ENCODE measurements around the gene ZSCAN10.
A peak's percentile ranks its signal among the peaks of the same experiment; 100 is the strongest.
"Not testable (repeated sequence)": the region's sequence is repeated elsewhere in the genome, so short reads cannot be mapped to it uniquely, and the experiment has no call there.

The ZSCAN10 gene

DNA sequence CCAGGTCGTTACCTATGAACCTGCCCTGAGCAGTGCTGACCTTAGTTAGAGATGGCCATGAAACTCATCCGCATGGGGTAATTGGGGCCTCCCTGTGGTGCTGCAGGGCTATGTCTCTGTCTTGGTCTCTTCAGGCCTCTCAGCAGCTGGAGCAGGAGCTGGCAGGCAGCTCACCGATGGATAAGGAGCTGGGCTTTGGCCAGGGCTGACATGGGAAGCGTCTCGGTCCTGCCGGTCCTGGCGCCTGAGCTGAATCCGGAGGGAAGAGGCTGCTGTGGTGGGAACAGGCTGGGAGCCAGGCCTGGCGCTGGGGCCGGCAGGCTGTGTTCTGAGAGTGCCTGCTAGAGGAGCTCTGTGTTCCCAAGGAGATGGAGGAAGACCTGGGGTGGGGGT, 23.6 kb downstream of the ZSCAN10 start:
- no peak overlapping the region for H4K8ac ChIP-seq (ENCODE audit: low read depth, low read length)
- no CpG with 5 or more reads among the region's 10 CpGs for WGBS (ENCODE audit: extremely low coverage, insufficient coverage, insufficient read length)
- H3K27ac ChIP-seq (ENCODE audit: low read depth, low read length): no peak overlapping the region
- no peak overlapping the region for H3K23ac ChIP-seq (ENCODE audit: low read length)
- H3K14ac ChIP-seq (ENCODE audit: low read length): no peak overlapping the region
- no peak overlapping the region for H3K4ac ChIP-seq (ENCODE audit: low read depth, low read length)
- no peaks in the 10 kb centered on the region for H3K9me3 ChIP-seq (ENCODE audit: insufficient read depth, low read depth, low read length)
- no peak for DNase-seq
- no peak overlapping the region for H2AK5ac ChIP-seq (ENCODE audit: low read length)
- no peak overlapping the region for H3K4me2 ChIP-seq (ENCODE audit: low read length)
- H2AFZ ChIP-seq (ENCODE audit: insufficient read depth, low read length, poor library complexity): no peak overlapping the region
- H2BK5ac ChIP-seq (ENCODE audit: low read depth, low read length, poor library complexity): no peak overlapping the region
- H3K4me1 ChIP-seq (ENCODE audit: control insufficient read depth in 1 of 2, insufficient read depth in 2 of 2, low read length in 2 of 2): peaks cover 0 to 6% of the 10 kb centered on the region in 2 experiments
- no peak overlapping the region for H4K91ac ChIP-seq (ENCODE audit: low read depth, low read length)
- no peak overlapping the region for H3K9ac ChIP-seq (ENCODE audit: low read length)
- no peaks in the 10 kb centered on the region for H3K27me3 ChIP-seq (ENCODE audit: insufficient read depth, low read length)
- H3K79me2 ChIP-seq (ENCODE audit: control insufficient read depth, insufficient read depth, low read length, poor library complexity): no peaks in the 10 kb centered on the region
- H3K36me3 ChIP-seq (ENCODE audit: control insufficient read depth in 1 of 2, insufficient read depth in 2 of 2, low read length in 2 of 2): no peaks in the 10 kb centered on the region
- no peaks in the 10 kb centered on the region for H3K79me1 ChIP-seq (ENCODE audit: low read length)
- H4K12ac ChIP-seq (ENCODE audit: low read depth, low read length): no peak overlapping the region
- no peak overlapping the region for H3K18ac ChIP-seq (ENCODE audit: low read length)
- no peak overlapping the region for H2BK12ac ChIP-seq (ENCODE audit: low read length)
- H3K4me3 ChIP-seq (ENCODE audit: low read depth, low read length): no peak overlapping the region
- no peak overlapping the region for H2BK120ac ChIP-seq (ENCODE audit: insufficient read depth, low read length, poor library complexity)

DNA sequence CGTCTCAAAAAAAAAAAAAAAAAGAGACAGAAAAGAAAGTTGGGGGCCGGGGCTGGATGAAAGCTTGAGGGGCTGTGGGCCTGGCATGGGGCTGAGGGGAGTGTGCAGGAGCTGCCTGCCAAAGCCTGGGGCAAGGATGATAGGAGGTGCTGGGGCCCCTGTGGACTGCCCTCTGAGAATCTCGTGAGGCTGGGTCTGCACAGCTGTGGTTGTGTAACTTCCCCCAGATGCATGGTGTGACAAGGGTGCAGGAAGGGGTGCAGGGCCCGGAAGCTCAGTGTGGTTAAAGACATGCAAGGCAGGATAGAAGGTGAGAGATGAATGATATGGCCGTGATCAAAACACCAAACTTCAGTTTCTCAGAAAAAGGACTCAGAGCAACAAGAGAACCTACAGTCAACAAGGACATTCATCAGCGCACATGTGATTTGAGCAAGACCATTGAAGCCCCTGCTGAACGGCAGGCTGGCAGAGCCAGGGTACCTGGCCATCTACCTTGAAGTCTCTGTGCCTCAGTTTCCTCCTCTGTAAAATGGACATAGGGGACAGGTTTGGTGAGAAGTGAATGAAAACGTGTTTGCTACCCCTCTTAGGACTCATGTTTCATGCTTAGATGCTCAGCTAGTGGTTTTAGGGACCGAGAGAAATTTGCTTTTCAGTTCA, 24.1 kb downstream of the ZSCAN10 start:
- H3K36me3 ChIP-seq (ENCODE audit: control insufficient read depth in 1 of 2, insufficient read depth in 2 of 2, low read length in 2 of 2): no peaks in the 10 kb centered on the region
- H3K14ac ChIP-seq (ENCODE audit: low read length): no peak overlapping the region
- H4K91ac ChIP-seq (ENCODE audit: low read depth, low read length): no peak overlapping the region
- no CpG with 5 or more reads among the region's 9 CpGs for WGBS (ENCODE audit: extremely low coverage, insufficient coverage, insufficient read length)
- no peak overlapping the region for H3K27ac ChIP-seq (ENCODE audit: low read depth, low read length)
- no peak overlapping the region for H2AK5ac ChIP-seq (ENCODE audit: low read length)
- no peak overlapping the region for H4K12ac ChIP-seq (ENCODE audit: low read depth, low read length)
- H2BK120ac ChIP-seq (ENCODE audit: insufficient read depth, low read length, poor library complexity): no peak overlapping the region
- no peak overlapping the region for H3K23ac ChIP-seq (ENCODE audit: low read length)
- no peak overlapping the region for H3K4me2 ChIP-seq (ENCODE audit: low read length)
- no peak overlapping the region for H2BK5ac ChIP-seq (ENCODE audit: low read depth, low read length, poor library complexity)
- H3K4ac ChIP-seq (ENCODE audit: low read depth, low read length): no peak overlapping the region
- no peak overlapping the region for H4K8ac ChIP-seq (ENCODE audit: low read depth, low read length)
- H3K79me1 ChIP-seq (ENCODE audit: low read length): no peaks in the 10 kb centered on the region
- no peak overlapping the region for H2BK12ac ChIP-seq (ENCODE audit: low read length)
- H3K9me3 ChIP-seq (ENCODE audit: insufficient read depth, low read depth, low read length): no peaks in the 10 kb centered on the region
- no peaks in the 10 kb centered on the region for H3K27me3 ChIP-seq (ENCODE audit: insufficient read depth, low read length)
- no peak for DNase-seq
- no peak overlapping the region for H3K18ac ChIP-seq (ENCODE audit: low read length)
- H3K4me1 ChIP-seq (ENCODE audit: control insufficient read depth in 1 of 2, insufficient read depth in 2 of 2, low read length in 2 of 2): peaks cover 0 to 6% of the 10 kb centered on the region in 2 experiments
- no peak overlapping the region for H2AFZ ChIP-seq (ENCODE audit: insufficient read depth, low read length, poor library complexity)
- no peak overlapping the region for H3K9ac ChIP-seq (ENCODE audit: low read length)
- H3K79me2 ChIP-seq (ENCODE audit: control insufficient read depth, insufficient read depth, low read length, poor library complexity): no peaks in the 10 kb centered on the region
- H3K4me3 ChIP-seq (ENCODE audit: low read depth, low read length): no peak overlapping the region

- no peak for DNase-seq
- H2AFZ ChIP-seq (ENCODE audit: insufficient read depth, low read length, poor library complexity): no peak overlapping the region
- no peak overlapping the region for H3K14ac ChIP-seq (ENCODE audit: low read length)
- no CpG with 5 or more reads among the region's 7 CpGs for WGBS (ENCODE audit: extremely low coverage, insufficient coverage, insufficient read length)
- H2BK5ac ChIP-seq (ENCODE audit: low read depth, low read length, poor library complexity): no peak overlapping the region
- H3K79me1 ChIP-seq (ENCODE audit: low read length): no peaks in the 10 kb centered on the region
- no peak overlapping the region for H4K12ac ChIP-seq (ENCODE audit: low read depth, low read length)
- no peaks in the 10 kb centered on the region for H3K27me3 ChIP-seq (ENCODE audit: insufficient read depth, low read length)
- H3K9ac ChIP-seq (ENCODE audit: low read length): no peak overlapping the region
- no peak overlapping the region for H4K91ac ChIP-seq (ENCODE audit: low read depth, low read length)
- no peak overlapping the region for H3K23ac ChIP-seq (ENCODE audit: low read length)
- H2BK120ac ChIP-seq (ENCODE audit: insufficient read depth, low read length, poor library complexity): no peak overlapping the region
- H3K79me2 ChIP-seq (ENCODE audit: control insufficient read depth, insufficient read depth, low read length, poor library complexity): no peaks in the 10 kb centered on the region
- no peak overlapping the region for H3K18ac ChIP-seq (ENCODE audit: low read length)
- no peak overlapping the region for H3K27ac ChIP-seq (ENCODE audit: low read depth, low read length)
- H4K8ac ChIP-seq (ENCODE audit: low read depth, low read length): no peak overlapping the region
- peaks cover 0 to 6% of the 10 kb centered on the region in 2 experiments for H3K4me1 ChIP-seq (ENCODE audit: control insufficient read depth in 1 of 2, insufficient read depth in 2 of 2, low read length in 2 of 2)
- peak overlapping the region; percentile 21 for H3K4me3 ChIP-seq (ENCODE audit: low read depth, low read length)
- H3K4me2 ChIP-seq (ENCODE audit: low read length): no peak overlapping the region
- no peaks in the 10 kb centered on the region for H3K36me3 ChIP-seq (ENCODE audit: control insufficient read depth in 1 of 2, insufficient read depth in 2 of 2, low read length in 2 of 2)
- H2AK5ac ChIP-seq (ENCODE audit: low read length): no peak overlapping the region
- H2BK12ac ChIP-seq (ENCODE audit: low read length): no peak overlapping the region
- H3K4ac ChIP-seq (ENCODE audit: low read depth, low read length): no peak overlapping the region
- H3K9me3 ChIP-seq (ENCODE audit: insufficient read depth, low read depth, low read length): no peaks in the 10 kb centered on the region
Observed at GRCh38 chr16:3073448-3073847, 25.6 kb downstream of the ZSCAN10 start.

DNA sequence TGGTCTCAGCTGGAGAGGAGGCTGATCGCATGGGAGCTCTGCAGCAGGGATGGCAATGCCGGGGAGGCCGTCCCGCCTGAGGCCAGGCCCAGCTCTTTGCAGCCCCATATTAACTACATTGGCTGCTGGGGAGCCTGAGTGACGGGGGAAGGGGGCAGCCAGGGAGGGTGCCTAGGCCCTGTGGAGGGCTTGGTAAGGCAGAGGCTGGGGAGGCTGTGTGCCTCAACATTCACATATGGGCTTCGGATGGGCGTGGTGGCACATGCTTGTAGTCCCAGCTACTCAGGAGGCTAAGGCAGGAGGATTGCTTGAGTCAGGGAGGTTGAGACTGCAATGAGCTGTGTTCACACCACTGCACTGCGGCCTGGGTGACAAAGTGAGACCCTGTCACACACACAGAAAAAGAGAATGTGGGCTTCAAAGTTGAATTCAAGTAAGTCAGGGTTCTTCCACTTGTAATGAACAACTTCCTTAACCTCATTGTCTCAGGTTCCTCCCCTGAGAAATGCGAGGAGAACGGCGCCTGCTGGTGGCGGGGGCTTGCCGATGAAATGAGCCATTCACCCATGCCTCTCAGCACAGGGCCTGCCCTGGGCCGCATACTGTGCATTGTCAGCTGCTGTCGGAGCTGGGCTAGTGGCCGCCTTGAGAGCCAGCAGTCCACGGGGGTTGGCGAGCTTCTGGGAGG, 26.4 kb downstream of the ZSCAN10 start:
- not testable (repeated sequence) for H4K12ac ChIP-seq (ENCODE audit: low read depth, low read length); H3K27ac ChIP-seq (ENCODE audit: low read depth, low read length); H2BK120ac ChIP-seq (ENCODE audit: insufficient read depth, low read length, poor library complexity); H4K91ac ChIP-seq (ENCODE audit: low read depth, low read length); H3K4ac ChIP-seq (ENCODE audit: low read depth, low read length); H2AK5ac ChIP-seq (ENCODE audit: low read length); H3K79me2 ChIP-seq (ENCODE audit: control insufficient read depth, insufficient read depth, low read length, poor library complexity); H3K36me3 ChIP-seq (ENCODE audit: control insufficient read depth in 1 of 2, insufficient read depth in 2 of 2, low read length in 2 of 2); H3K4me1 ChIP-seq (ENCODE audit: control insufficient read depth in 1 of 2, insufficient read depth in 2 of 2, low read length in 2 of 2); H3K4me2 ChIP-seq (ENCODE audit: low read length); H3K9ac ChIP-seq (ENCODE audit: low read length); H3K18ac ChIP-seq (ENCODE audit: low read length); H2BK12ac ChIP-seq (ENCODE audit: low read length); H3K79me1 ChIP-seq (ENCODE audit: low read length); H3K14ac ChIP-seq (ENCODE audit: low read length); H3K27me3 ChIP-seq (ENCODE audit: insufficient read depth, low read length); H4K8ac ChIP-seq (ENCODE audit: low read depth, low read length); H3K9me3 ChIP-seq (ENCODE audit: insufficient read depth, low read depth, low read length); H3K23ac ChIP-seq (ENCODE audit: low read length); DNase-seq; H2BK5ac ChIP-seq (ENCODE audit: low read depth, low read length, poor library complexity); H3K4me3 ChIP-seq (ENCODE audit: low read depth, low read length); H2AFZ ChIP-seq (ENCODE audit: insufficient read depth, low read length, poor library complexity)
- no CpG with 5 or more reads among the region's 18 CpGs for WGBS (ENCODE audit: extremely low coverage, insufficient coverage, insufficient read length)

Measured in trophoblast cell (in vitro differentiated cells and primary cell).